ENCODE data around the gene PDE4B.

DNA sequence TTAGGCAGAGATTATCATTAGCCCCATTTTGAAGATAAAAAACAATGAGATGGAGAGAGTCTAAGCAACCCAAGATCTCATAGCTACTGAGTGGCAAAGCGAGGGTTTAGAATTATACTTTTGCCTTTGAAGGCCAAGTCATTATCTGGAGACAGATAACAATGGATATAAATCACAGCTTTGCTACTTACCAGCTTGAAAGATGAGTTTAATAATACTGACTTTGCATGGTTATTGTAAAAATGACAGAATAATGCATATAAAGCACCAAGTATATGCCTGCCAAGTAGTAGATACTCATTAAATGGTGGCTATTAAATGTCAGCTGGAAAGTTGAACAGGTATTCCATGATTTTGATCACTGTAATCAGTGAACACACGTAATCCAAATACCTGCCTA is 499.6 kb downstream of the PDE4B start:
- TF ChIP-seq, protein P1, sequence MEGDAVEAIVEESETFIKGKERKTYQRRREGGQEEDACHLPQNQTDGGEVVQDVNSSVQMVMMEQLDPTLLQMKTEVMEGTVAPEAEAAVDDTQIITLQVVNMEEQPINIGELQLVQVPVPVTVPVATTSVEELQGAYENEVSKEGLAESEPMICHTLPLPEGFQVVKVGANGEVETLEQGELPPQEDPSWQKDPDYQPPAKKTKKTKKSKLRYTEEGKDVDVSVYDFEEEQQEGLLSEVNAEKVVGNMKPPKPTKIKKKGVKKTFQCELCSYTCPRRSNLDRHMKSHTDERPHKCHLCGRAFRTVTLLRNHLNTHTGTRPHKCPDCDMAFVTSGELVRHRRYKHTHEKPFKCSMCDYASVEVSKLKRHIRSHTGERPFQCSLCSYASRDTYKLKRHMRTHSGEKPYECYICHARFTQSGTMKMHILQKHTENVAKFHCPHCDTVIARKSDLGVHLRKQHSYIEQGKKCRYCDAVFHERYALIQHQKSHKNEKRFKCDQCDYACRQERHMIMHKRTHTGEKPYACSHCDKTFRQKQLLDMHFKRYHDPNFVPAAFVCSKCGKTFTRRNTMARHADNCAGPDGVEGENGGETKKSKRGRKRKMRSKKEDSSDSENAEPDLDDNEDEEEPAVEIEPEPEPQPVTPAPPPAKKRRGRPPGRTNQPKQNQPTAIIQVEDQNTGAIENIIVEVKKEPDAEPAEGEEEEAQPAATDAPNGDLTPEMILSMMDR (IDR thresholded peaks at IDR 0.05) = no peak
- TF ChIP-seq EZH2phosphoT487 (IDR thresholded peaks at IDR 0.05) = no peak
